GM21619 (cell line): Measurements from ENCODE around the gene PSMG4.
A peak's percentile ranks its signal among the peaks of the same experiment; 100 is the strongest.

Experiments
- ATAC-seq: cut with Tn5 transposase; IDR thresholded peaks from one replicate; pipeline ENCODE4 v1.9.1; 2021; ENCODE audit not compliant: unreplicated experiment

The PSMG4 gene

GRCh38 chr6:3250231-3250675, 8.5 kb upstream of the PSMG4 start:
- no peak for ATAC-seq

- peak; percentile 87 for ATAC-seq
These were observed 7.1 kb upstream of the PSMG4 start for GRCh38 chr6:3251462-3252314.

GRCh38 chr6:3252369-3252768, 6.4 kb upstream of the PSMG4 start:
- ATAC-seq, result no peak

- ATAC-seq, result no peak
These were observed 5.7 kb upstream of the PSMG4 start for GRCh38 chr6:3252861-3253596.

- ATAC-seq, result no peak
These were observed 5.2 kb upstream of the PSMG4 start for GRCh38 chr6:3253597-3253961.

- ATAC-seq, result no peak
These were observed 546 bp upstream of the PSMG4 start for GRCh38 chr6:3258201-3258600.

GRCh38 chr6:3259491-3259958, 778 bp downstream of the PSMG4 start:
- ATAC-seq, result peak; percentile 34

GRCh38 chr6:3260296-3260695, 1.5 kb downstream of the PSMG4 start:
- ATAC-seq, result no peak

- no peak for ATAC-seq
These were observed 2.2 kb downstream of the PSMG4 start for GRCh38 chr6:3260772-3261517.

GRCh38 chr6:3261518-3261820, 2.7 kb downstream of the PSMG4 start:
- no peak for ATAC-seq

- ATAC-seq, result no peak
These were observed 3.2 kb downstream of the PSMG4 start for GRCh38 chr6:3261921-3262320.

GRCh38 chr6:3263096-3263495, 4.3 kb downstream of the PSMG4 start:
- no peak for ATAC-seq

GRCh38 chr6:3264356-3264755, 5.6 kb downstream of the PSMG4 start:
- ATAC-seq, result no peak

- ATAC-seq, result no peak
These were observed 6.9 kb downstream of the PSMG4 start for GRCh38 chr6:3265671-3266070.

- no peak for ATAC-seq
These were observed 7.4 kb downstream of the PSMG4 start for GRCh38 chr6:3266170-3266569.

- no peak for ATAC-seq
These were observed 8.4 kb downstream of the PSMG4 start for GRCh38 chr6:3267162-3267561.

GRCh38 chr6:3268680-3269079, 9.9 kb downstream of the PSMG4 start:
- no peak for ATAC-seq

GRCh38 chr6:3269281-3269975, 10.7 kb downstream of the PSMG4 start:
- no peak for ATAC-seq

GRCh38 chr6:3270258-3270657, 11.5 kb downstream of the PSMG4 start:
- no peak for ATAC-seq

GRCh38 chr6:3271756-3272155, 13.0 kb downstream of the PSMG4 start:
- no peak for ATAC-seq

- no peak for ATAC-seq
These were observed 14.3 kb downstream of the PSMG4 start for GRCh38 chr6:3272911-3273547.
